NCI-H2227 (cell line): Measurements from ENCODE around the gene RAB12.
A peak's percentile ranks its signal among the peaks of the same experiment; 100 is the strongest.
"Not testable (repeated sequence)": the region's sequence is repeated elsewhere in the genome, so short reads cannot be mapped to it uniquely, and the experiment has no call there.

Experiments
- DNase-seq: peaks from one replicate; lab custom pipeline; 2025; ENCODE audit not compliant: unreplicated experiment; lab: John Stamatoyannopoulos, UW

Gene RAB12

DNA sequence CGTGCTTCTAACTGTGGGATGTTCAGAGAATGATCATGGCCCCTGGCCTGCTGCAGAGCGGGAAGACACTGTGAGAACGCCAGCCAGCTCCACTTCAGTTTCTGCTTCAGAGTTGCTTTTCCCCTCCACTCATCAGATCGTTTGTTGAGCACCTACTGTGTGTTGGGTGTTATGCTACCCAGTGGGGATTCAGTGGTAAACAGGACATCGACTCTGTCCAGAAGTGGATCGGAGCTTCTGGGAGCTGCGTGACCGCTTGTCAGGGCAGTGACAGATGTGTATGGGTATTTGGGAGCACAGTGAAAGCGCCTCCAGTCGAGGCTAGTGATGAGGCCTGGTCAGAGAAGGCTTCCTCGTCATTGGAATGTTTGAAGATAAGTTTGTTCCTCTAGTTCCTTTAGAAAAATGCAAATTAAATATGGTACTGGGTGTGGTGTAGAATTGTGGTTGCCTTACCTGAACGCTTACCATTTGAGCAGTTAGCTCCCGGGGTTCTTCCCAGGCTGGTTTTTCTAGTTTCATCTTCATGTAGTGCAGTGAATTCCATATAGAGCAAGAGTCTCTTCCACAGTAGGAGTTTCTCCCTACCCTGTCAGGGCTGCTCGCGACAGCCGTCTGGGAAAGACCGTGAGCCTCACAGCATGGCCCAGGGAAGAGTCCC is 2.8 kb downstream of the RAB12 start:
- DNase-seq = no peak

DNA sequence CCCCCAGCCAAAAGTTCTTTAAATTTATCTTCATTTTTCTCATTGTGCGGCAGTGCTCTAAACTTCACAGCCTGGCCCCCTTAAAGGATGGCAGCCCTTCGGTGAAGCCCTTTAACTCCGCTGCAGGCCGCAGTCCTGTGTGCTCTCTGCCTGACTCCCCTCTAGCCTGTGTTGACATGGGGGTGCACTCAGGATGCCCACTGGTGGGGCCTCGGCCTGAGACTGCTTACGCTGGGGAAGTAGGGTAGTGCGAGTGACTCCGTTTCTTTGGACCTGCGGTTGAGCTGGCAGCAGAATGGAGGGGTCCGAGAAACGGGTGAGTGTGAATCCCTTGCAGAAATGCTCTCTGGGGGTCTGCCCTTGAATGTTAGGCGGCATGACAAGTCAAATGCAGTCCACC is 5.6 kb downstream of the RAB12 start:
- no peak for DNase-seq

DNA sequence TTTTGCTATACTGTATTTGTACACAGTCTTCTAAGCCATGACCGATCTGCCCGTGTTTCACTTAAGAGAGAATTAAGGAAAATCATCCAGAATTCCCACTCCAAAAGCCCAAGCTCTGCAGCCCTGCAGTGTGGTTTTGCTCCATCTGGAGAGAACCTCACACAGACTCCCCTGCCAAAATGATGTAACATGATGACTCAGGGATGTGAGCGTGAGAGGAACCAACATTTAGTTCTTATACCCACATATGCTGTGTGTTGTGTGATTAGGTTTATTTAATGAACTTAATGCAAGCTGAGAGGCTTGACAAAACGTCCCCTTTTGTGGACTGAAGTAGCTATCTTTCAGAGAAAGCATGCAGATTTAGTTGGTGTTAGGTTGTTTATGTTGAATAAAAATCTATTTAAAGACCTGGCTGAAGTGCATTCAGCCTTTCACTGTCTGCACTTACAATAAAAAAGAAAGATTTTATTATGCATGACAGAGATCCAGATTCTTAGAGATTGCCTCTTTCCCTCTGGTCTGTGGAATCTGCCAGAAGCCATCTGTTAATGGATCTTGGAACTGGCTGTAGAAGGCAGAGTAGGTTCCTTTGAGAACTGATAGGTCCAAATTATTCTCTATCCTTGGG is 6.3 kb downstream of the RAB12 start:
- peak; percentile 6 for DNase-seq

DNA sequence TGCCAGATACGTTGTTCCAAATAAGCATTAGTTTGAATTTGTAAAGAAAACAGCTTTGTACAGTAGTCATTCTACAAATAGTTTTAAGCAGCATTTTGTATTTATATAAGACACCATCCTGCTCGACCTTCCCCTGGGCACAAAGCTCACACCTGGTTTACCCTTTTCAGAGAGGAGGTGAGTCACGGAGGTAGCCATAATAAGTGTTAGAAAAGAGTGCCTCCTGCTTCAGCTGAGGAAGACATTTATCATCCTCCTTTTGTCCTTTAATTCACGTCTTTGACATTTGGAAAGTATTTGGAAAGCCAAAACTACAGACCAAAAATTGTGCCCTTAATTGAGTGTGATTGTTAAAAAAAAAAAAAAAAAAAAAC is 6.8 kb downstream of the RAB12 start:
- DNase-seq = no peak

DNA sequence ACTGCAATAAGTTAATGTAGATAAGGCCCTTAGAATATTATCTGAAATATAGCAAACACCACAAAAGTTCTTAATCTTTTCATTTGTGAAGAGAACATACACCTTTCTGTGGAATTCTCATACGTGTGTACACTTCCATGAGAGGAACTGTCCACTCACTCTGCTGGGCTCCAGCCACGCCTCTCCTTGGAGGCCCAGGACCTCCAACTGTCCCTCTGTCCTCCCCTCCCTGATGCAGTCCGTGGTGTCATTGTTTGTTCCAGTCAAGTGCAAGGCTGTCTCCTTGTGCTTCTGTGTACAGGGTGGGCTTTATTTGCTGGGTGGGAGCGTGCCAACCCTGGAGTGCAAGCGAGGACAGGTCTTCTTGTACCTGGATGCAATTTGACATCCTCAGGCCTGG is 8.7 kb downstream of the RAB12 start:
- DNase-seq = no peak

DNA sequence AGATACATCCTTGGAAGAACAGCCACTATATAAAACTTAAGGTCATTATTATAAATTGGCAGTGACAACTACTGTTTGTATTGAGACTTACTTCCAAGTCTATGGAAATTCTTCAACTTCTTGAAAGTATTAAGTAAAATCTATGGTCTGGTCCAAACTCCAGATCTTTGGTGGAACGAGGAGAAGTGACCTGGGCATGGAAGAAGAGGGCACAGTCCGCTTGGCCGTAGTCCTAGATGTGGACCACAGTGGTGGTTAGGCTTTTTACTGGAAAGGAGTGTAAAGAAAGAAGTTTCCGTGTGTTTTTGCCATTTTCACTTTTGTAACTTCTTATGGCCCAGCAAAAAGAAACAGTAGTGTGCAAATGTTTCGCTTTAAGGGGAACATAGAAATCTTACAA is 9.8 kb downstream of the RAB12 start:
- no peak for DNase-seq

DNA sequence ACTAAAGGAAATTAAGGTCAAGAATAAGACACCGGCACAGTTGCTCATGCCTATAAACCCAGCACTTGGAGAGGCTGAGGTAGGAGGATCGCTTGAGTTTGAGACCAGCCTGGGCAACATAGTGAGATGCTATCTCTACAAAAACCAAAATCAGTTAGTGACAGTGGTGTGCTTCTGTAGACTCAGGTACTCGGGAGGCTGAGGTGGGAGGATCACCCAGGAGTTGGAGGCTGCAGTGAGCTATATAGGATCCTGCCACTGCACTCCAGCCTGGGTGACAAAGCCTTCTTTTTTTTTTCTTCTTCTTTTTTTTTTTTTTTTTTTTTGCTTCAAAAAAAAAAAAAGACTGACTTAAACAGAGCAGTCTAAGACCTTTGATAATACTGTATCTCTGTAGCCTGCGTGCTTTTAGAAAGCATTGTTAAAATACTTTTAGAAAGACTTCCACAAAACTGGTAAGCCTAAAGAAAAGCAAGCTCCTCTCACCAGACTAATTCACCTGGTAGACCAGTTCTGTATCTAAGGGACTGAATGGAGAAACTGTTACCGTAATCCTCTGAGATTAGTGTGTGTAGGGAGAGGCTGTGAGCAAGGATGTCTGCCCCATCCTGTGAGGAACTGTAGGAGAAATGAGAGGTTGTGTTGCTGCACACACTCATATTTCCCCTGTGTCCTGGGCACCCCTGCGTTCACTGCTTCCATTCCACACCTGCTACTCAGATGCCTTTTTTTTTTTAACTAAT is 10.8 kb downstream of the RAB12 start:
- no peak for DNase-seq

DNA sequence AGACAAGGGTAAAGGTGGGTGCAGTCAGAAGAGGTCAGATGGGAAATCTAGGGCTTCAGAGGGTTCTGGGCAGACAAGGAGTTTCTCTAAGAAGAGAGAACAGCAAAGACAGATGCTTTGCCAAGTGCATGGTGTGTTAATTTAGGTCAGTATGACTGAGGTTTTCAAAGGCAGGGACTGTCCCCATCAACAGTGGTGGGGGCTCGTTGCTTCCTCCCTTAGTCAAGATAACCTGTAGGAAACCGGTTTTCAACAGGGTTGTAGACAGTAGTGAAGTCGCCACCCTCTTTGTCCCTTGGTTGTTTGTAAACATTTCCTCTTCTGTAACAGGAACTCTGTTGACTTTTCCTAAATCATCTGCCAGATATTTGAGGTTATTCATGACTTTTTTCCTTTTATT is 11.6 kb downstream of the RAB12 start:
- no peak for DNase-seq

DNA sequence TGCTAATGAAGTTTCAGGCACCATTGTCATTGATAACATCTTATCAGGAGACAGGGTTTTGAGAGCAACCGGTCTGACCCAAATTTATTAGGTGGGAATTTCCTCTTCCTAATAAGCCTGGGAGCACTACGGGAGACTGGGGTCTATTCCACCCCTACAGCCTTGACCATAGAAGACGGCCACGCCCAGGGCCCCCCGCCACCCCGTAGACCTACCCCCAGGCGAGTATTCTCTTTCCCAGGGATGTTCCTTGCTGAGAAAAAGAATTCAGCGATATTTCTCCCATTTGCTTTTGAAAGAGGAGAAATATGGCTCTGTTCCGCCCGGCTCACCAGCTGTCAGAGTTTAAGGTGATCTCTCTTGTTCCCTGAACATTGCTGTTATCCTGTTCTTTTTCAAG is 13.4 kb downstream of the RAB12 start:
- DNase-seq = not testable (repeated sequence)

DNA sequence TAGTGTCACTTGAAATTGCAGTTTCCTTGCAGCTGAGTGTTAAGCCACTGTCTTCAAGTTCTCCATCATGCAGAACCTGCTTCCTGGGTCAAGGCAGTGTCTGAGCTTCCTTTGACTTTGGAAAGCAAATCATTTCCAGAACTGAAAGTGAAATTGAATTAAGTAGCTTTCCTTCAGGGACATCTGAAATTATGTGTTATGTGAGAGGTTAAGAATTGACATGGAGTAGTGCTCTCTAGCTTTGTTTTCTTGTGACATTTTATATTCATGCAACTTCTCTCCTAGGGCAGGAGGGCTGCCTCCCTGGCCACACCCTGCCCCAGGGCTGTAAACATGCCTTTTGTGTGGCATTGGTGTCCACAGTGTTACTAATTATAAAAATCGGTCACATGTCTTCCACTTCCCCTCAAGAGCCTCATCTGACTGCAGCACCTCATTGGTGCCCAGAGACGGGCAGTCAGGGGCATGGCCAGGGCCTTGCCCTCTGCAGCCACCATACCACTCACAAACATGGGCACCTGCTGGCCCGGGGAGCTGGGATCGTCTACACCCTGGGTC is 14.4 kb downstream of the RAB12 start:
- no peak for DNase-seq

DNA sequence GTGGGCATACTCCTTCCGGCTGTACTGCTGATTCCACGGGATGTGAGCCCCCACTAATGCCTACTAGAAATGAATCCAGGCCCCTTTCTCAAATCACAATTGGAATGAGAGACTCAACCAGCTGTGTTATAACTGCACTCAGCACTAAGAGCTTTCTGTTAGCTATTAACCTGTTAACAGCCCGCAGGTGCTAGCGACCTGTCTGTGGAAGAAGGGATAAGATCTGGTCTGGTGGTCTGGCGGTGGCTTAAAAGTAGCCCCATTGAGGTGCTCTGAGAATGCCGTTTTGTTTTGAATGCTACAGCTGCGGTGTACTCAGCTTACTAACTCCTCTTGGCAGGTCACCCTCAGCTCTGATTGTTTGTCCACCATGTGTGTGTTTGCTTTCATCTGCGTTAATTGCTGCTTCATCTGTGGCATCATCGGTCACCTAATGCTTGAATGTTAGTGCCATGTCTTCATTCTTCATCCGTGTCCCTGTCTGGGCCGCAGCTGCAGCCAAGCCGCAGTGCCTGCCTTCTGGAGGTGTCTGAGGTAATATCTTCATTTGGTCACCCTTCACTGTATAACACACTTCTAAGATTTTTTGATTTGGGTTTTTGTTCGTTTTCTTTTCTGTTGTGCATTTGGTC is 16.3 kb downstream of the RAB12 start:
- DNase-seq = no peak

DNA sequence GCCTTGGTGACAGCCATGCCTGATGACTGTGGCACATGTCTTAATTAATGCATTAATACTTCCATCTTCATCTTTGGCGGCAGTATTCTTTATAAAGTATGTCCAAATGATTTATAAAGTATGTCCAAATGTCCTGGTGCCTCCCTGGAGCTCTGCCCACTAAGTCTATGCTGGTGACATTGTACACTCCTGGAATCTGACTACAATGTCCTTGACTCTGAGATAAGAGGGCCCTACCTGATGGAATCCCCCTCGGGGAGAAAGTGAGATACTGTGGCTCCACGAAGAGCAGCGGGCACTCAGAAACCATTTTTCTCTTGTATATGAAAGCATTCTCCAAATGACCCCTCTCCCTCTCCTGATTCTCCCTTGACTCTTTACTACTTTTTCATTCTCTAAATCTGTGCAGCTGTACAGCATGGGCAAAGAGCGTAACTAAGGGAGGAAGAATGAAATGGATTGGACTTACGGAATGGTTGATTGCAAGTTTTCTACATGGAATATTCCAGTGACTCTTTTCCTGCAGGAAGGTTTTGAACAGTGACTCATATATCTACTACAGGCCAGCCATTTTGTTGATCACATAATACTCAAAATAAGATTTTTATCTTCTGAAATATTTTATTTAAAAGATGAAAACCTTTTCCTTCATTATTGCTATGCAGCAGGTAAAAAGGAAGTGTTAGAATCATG is 17.3 kb downstream of the RAB12 start:
- no peak for DNase-seq

DNA sequence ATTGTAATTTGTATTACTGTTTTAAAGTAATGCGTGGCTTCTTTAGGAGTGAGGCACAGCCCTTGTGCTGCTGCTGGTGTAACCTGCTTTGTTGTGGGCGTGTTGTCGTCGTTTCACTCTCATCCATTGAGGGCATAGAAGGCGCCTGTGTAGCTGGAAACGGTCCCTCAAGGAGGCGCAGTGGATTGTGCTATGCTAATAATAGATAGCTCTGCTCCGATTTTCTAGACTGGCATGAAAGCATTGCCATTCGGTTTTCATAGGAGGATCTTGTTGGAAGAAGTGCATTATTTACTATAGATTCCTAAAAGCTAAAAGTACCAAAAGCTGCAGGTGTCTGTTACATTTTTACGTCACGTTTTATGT is 17.9 kb downstream of the RAB12 start:
- no peak for DNase-seq

DNA sequence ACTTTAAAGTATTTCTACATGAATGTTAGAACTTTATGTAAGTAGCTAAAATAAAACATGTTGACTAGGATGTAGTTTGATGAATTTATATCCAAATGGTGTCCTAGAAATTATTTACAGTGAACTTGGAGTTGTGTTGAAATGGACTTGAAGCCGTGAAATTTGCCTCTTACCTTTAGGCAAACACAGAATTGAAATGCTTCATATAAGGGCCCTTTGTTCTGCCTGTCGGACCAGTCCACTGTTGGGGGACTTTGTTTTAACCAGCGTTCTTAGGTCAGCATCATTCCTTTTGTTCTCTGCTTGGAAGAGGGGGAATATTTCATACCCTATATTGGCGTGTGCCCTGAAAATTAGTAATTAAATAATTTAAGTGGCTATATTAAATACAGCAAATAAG is 18.3 kb downstream of the RAB12 start:
- no peak for DNase-seq

DNA sequence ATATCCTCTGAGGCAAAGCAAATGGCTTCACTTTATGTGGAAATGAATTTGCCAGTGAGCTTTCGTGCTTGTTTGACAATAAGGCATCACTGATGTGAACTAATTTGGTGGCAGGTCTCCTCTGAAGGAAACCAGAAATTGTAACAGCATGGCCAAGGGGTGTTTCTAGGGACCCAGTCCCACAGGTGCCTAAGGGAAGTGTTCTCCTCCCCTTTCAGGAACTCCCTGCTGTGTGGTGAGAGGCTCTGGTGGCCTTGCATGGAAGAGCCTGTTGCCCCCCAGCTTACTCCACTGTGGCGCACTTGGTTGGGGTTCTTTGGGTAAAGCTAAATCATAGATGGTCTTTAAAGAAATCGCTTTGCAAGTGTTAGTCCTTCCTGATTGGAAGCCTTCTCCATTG is 20.4 kb downstream of the RAB12 start:
- DNase-seq = no peak

DNA sequence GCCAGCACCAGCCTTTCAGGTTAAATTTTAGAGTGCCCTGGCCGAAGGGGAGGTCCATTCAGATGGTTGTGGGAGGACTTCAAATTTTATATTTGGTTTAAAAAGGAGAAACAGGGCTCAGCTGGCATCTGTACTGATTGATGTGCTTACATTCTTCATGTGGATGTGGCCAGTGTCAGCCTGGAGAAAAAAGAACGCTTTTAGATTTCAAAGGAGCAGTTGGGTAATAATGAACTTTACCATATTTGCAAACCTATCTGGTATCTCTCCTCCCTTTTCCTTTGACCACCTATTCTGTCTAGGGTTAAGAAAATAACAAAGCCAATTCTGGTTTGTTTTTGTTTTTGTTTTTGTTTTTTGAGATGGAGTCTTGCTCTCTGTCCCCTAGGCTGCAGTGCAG is 21.3 kb downstream of the RAB12 start:
- DNase-seq = no peak

DNA sequence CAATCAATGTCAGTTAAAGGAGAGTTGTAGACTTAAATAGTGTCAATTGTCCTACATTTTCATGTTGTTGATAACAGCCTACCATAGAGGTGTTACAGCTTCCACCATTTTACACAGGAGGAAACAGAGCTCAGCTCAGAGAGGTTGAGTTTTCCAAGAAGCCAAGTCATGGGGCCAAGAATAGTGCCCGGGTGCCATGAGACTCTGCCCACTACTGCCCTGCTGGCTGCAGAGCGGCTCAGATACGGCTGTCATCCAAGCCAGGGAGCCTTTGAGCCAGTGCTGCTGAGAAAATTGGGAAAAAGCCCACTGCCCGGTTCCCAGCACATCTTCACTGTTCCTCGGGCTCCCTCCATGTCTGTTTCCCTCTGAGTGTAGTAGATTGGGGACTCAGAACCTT is 22.0 kb downstream of the RAB12 start:
- no peak for DNase-seq

DNA sequence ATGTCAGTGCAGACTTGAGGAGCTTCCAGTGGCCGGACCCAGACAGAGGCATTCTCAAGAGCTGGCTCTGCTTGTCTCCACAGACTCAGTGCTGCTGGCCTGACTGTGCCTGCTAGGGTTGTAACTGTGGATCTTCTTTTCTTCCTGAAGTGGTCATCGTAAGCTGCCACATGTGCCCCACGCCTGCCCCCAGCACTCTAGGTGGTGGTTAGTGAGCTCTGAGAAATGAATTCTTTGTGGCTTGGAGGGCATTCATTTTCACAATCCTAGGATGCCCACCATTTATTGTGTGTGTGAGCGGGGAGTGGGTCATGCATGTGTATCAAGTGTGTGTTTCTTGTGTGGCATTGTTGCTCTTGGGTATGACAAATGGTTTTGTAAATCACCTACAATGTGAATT is 23.1 kb downstream of the RAB12 start:
- DNase-seq = no peak

DNA sequence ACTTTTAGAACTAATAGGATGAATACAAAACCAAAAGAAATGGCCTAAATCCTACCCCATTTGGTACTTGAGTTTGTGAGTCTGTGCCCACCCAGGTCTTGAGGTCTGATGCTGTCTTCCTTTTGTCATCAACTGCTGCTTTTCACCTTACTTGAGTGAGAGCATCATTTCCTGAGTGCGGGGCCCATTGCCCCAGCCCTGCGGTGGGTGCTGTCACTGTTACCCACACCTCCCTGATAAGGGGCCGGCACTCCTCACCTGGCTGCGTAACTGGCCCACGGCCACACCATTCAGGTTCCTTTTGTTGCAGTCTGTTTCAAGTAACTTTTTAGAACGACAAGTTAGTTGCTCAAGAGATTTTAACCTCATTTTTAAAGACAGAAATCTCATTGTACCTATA is 25.3 kb downstream of the RAB12 start:
- DNase-seq = no peak

DNA sequence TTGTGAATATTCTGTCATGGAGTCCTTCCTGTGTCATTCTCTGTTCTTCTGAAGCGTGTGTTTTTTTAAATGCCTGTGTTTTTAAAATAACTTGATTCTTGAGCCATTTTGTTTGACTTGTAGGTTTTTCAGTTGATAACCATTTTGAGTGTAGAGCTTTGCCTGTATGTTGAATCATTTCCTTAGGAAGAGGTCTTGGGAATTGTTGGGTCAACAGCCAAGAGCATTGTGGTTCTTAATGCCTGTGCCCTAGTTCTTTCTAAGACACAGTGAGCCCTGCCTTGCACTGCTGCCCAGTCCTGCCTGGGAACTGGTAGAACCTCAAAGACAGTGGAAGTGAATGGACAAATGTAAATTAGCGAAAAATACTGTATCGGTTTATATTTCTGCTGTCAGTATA is 25.9 kb downstream of the RAB12 start:
- no peak for DNase-seq

DNA sequence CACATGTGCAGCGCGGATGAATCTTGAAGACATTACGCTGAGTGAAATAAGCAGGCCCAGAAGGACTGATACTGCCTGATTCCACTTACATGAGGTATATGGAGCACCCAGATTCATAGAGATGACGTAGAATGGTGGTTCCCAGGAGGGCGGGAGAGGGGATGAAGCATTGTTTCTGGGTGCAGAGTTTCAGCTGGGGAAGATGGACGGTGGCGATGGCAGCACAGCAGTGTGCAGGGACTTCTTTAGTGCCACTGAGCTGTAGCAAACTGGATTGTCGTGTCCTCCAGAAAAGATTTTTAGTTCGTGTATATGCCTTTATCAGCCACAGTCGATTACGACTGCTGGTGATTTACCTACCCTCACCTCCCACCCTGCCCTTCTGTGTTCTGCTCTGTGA is 30.5 kb downstream of the RAB12 start:
- no peak for DNase-seq
